ENCODE data around the gene ADAMTS3. TPM values are rescaled to one million over a fixed set of nuclear protein-coding genes. Genes with fewer than 3 reads are reported as not detected.

Gene ADAMTS3
- total RNA-seq, 1 experiment from 2014 or later, result 0.39 TPM

DNA sequence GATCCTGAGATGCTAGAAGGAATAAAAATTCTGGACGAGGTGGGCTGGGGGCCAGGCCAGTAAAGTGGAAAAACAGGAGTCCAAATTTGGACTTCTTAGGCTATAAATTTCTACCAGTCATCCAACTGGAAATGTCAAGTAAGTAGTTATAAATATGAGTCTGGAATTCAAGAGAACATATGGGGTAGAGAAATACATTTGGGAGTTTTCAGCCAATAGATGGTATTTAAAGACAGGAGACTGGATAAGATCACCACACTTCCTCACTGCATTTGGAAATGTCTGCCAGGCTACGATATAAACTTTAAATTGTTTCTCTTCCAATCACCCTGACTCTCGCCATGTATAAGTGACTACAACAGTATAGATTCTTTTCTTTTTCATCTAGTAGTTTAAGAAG, 294.8 kb downstream of the ADAMTS3 start:
- Histone ChIP-seq H3K27ac (ENCODE audit: low read length) (no peak overlapping the region), H3K9me3 (ENCODE audit: control insufficient read depth, insufficient read depth, low read depth, low read length) (no peaks in the 10 kb centered on the region), H3K4me3 (ENCODE audit: low read depth in 2 of 2, low read length in 2 of 2) (no peak overlapping the region), H3K27me3 (ENCODE audit: control insufficient read depth, insufficient read depth, low read length) (no peaks in the 10 kb centered on the region), H3K36me3 (ENCODE audit: control insufficient read depth, insufficient read depth, low read length) (no peaks in the 10 kb centered on the region), H3K4me1 (ENCODE audit: control insufficient read depth, insufficient read depth, low read length) (no peaks in the 10 kb centered on the region)
- no TSS peak for BruUV-seq (replicated peaks)
- POLR2A ChIA-PET, result no interaction called here
- in situ Hi-C loops (cut with HindIII; ENCODE audit: low pct_unique_long_range_greater_than_20kb, low sequenced_read_pairs), result no loop called here
- TF ChIP-seq SIN3A (IDR thresholded peaks at IDR 0.05; ENCODE audit: borderline replicate concordance, insufficient read depth, low read depth, low read length), result no peak
- no peak for TF ChIP-seq POLR2AphosphoS5 (IDR thresholded peaks at IDR 0.05; ENCODE audit: low read depth, low read length)
- no peak for ATAC-seq
- CTCF ChIA-PET, result no interaction called here
- intact Hi-C loops (cut with micrococcal nuclease; ENCODE audit: unreplicated experiment), result no loop called here
- no peak for DNase-seq (ENCODE audit: low read depth, low spot score)

DNA sequence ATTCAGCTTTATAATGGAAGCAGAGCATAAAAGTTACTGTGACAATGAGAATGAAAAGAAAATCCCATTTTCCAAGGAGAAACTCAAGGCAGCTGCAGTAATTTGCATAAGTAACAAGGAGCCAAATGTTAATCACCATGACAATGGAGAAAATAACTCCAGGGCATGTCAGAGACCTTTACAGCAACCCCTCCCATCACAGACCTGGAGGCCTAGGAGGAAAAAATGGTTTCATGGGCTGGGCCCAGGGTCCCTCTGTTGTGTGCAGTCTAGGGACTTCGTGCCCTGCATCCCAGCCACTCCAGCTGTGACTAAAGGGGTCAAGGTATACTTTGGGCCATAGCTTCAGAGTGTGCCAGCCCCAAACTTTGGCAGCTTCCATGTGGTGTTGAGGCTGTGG, 313.8 kb downstream of the ADAMTS3 start:
- no peak for TF ChIP-seq POLR2AphosphoS5 (IDR thresholded peaks at IDR 0.05; ENCODE audit: low read depth, low read length)
- no peak for TF ChIP-seq SIN3A (IDR thresholded peaks at IDR 0.05; ENCODE audit: borderline replicate concordance, insufficient read depth, low read depth, low read length)
- TF ChIP-seq, protein P1, sequence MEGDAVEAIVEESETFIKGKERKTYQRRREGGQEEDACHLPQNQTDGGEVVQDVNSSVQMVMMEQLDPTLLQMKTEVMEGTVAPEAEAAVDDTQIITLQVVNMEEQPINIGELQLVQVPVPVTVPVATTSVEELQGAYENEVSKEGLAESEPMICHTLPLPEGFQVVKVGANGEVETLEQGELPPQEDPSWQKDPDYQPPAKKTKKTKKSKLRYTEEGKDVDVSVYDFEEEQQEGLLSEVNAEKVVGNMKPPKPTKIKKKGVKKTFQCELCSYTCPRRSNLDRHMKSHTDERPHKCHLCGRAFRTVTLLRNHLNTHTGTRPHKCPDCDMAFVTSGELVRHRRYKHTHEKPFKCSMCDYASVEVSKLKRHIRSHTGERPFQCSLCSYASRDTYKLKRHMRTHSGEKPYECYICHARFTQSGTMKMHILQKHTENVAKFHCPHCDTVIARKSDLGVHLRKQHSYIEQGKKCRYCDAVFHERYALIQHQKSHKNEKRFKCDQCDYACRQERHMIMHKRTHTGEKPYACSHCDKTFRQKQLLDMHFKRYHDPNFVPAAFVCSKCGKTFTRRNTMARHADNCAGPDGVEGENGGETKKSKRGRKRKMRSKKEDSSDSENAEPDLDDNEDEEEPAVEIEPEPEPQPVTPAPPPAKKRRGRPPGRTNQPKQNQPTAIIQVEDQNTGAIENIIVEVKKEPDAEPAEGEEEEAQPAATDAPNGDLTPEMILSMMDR (IDR thresholded peaks at IDR 0.05), result no peak
- TF ChIP-seq, protein P2, sequence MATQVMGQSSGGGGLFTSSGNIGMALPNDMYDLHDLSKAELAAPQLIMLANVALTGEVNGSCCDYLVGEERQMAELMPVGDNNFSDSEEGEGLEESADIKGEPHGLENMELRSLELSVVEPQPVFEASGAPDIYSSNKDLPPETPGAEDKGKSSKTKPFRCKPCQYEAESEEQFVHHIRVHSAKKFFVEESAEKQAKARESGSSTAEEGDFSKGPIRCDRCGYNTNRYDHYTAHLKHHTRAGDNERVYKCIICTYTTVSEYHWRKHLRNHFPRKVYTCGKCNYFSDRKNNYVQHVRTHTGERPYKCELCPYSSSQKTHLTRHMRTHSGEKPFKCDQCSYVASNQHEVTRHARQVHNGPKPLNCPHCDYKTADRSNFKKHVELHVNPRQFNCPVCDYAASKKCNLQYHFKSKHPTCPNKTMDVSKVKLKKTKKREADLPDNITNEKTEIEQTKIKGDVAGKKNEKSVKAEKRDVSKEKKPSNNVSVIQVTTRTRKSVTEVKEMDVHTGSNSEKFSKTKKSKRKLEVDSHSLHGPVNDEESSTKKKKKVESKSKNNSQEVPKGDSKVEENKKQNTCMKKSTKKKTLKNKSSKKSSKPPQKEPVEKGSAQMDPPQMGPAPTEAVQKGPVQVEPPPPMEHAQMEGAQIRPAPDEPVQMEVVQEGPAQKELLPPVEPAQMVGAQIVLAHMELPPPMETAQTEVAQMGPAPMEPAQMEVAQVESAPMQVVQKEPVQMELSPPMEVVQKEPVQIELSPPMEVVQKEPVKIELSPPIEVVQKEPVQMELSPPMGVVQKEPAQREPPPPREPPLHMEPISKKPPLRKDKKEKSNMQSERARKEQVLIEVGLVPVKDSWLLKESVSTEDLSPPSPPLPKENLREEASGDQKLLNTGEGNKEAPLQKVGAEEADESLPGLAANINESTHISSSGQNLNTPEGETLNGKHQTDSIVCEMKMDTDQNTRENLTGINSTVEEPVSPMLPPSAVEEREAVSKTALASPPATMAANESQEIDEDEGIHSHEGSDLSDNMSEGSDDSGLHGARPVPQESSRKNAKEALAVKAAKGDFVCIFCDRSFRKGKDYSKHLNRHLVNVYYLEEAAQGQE (IDR thresholded peaks at IDR 0.05; ENCODE audit: insufficient read depth in 1 of 2, low read depth in 2 of 2, low read length in 1 of 2), result no peak
- Histone ChIP-seq H3K4me1 (ENCODE audit: control insufficient read depth, insufficient read depth, low read length) (no peaks in the 10 kb centered on the region), H3K27ac (ENCODE audit: low read length) (no peak overlapping the region), H3K27me3 (ENCODE audit: control insufficient read depth, insufficient read depth, low read length) (no peaks in the 10 kb centered on the region), H3K9me3 (ENCODE audit: control insufficient read depth, insufficient read depth, low read depth, low read length) (no peaks in the 10 kb centered on the region), H3K4me3 (ENCODE audit: low read depth in 2 of 2, low read length in 2 of 2) (no peak overlapping the region), H3K36me3 (ENCODE audit: control insufficient read depth, insufficient read depth, low read length) (no peaks in the 10 kb centered on the region)
- ATAC-seq, result no peak
- no TSS peak for BruUV-seq (replicated peaks)
- intact Hi-C loops (cut with micrococcal nuclease; ENCODE audit: unreplicated experiment) (no loop called here), in situ Hi-C loops (cut with HindIII; ENCODE audit: low pct_unique_long_range_greater_than_20kb, low sequenced_read_pairs) (no loop called here)
- no peak for DNase-seq (ENCODE audit: low read depth, low spot score)
- ChIA-PET CTCF (no interaction called here), POLR2A (no interaction called here)

DNA sequence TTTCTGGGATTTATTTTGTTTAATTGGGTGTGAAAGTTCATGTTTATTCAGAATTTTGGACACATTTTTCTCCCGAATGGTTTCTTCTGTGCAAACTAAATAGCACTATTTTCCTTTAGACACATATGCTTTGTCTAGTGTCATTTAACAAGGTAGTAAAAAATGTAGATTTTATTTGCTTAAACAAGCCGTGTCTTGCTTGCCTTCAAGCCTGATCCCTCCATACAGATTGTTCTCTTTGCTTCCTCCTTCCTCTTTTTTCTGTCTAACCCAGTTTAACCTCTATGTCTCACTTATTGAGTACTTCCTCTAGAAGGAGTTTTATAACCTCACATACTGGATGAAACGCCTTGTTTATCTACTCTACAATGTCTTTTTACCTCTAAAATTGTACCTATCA, 325.4 kb downstream of the ADAMTS3 start:
- CTCF ChIA-PET, result no interaction called here
- no peak overlapping the region for H3K4me3 ChIP-seq (ENCODE audit: low read depth in 2 of 2, low read length in 2 of 2)
- H3K27me3 ChIP-seq (ENCODE audit: control insufficient read depth, insufficient read depth, low read length), result no peaks in the 10 kb centered on the region
- in situ Hi-C loops (cut with HindIII; ENCODE audit: low pct_unique_long_range_greater_than_20kb, low sequenced_read_pairs), result no loop called here
- POLR2A ChIA-PET, result no interaction called here
- H3K9me3 ChIP-seq (ENCODE audit: control insufficient read depth, insufficient read depth, low read depth, low read length), result no peaks in the 10 kb centered on the region
- no peak overlapping the region for H3K27ac ChIP-seq (ENCODE audit: low read length)
- ATAC-seq (no peak), DNase-seq (ENCODE audit: low read depth, low spot score) (no peak)
- H3K4me1 ChIP-seq (ENCODE audit: control insufficient read depth, insufficient read depth, low read length), result no peaks in the 10 kb centered on the region
- TF ChIP-seq, protein P1 (IDR thresholded peaks at IDR 0.05), result no peak
- TF ChIP-seq SIN3A (IDR thresholded peaks at IDR 0.05; ENCODE audit: borderline replicate concordance, insufficient read depth, low read depth, low read length), result no peak
- intact Hi-C loops (cut with micrococcal nuclease; ENCODE audit: unreplicated experiment), result no loop called here
- no TSS peak for BruUV-seq (replicated peaks)
- no peaks in the 10 kb centered on the region for H3K36me3 ChIP-seq (ENCODE audit: control insufficient read depth, insufficient read depth, low read length)

Data from Panc1 (cell line).